Panc1 (cell line): ENCODE results near the gene NMT1.

ENCODE experiments used
- CTCF ChIP-seq: fragments of 450-650 bp; IDR thresholded peaks from 2 replicates; pipeline ENCODE4 v1.5.1; 2017; ENCODE audit warnings: mild to moderate bottlenecking
- POLR2AphosphoS5 ChIP-seq: IDR thresholded peaks from 2 replicates; pipeline ENCODE4 v1.6.1; 2012; ENCODE audit warnings: mild to moderate bottlenecking, low read depth, low read length, moderate library complexity
- REST ChIP-seq, 2 experiments: IDR thresholded peaks; 2 replicates each; pipeline ENCODE4 v1.6.1; 2011 to 2012; ENCODE audit warnings: low read depth in 2 of 2, control low read depth in 1 of 2, low read length in 1 of 2, mild to moderate bottlenecking in 1 of 2, moderate library complexity in 1 of 2; ENCODE audit not compliant: insufficient read depth in 1 of 2
- SIN3A ChIP-seq: IDR thresholded peaks from 2 replicates; pipeline ENCODE4 v1.6.1; 2012; ENCODE audit warnings: low read depth, mild to moderate bottlenecking, low read length, moderate library complexity, borderline replicate concordance; ENCODE audit not compliant: insufficient read depth

GRCh38 chr17:45115015-45115625, 54.0 kb downstream of the NMT1 start:
- TF ChIP-seq CTCF: no peak
- TF ChIP-seq POLR2AphosphoS5: no peak
- no peak for TF ChIP-seq SIN3A
- no peak for TF ChIP-seq REST (IDR thresholded peaks at IDR 0.05; ENCODE audit: insufficient read depth in 1 of 2, low read depth in 2 of 2, low read length in 1 of 2)
